GM12892 (cell line): Measurements from ENCODE around the gene SLC9A9.

Experiments
- POLR2A ChIP-seq: IDR thresholded peaks from 2 replicates; pipeline ENCODE4 v1.6.1; 2011; ENCODE audit warnings: low read depth, low read length, control low read depth
- POLR2AphosphoS5 ChIP-seq: IDR thresholded peaks from 2 replicates; pipeline ENCODE4 v1.6.1; 2011; ENCODE audit warnings: low read depth, low read length, control low read depth
- TAF1 ChIP-seq: IDR thresholded peaks from 2 replicates; pipeline ENCODE4 v1.6.1; 2011; ENCODE audit warnings: low read depth, mild to moderate bottlenecking, control low read depth, low read length, borderline replicate concordance

DNA sequence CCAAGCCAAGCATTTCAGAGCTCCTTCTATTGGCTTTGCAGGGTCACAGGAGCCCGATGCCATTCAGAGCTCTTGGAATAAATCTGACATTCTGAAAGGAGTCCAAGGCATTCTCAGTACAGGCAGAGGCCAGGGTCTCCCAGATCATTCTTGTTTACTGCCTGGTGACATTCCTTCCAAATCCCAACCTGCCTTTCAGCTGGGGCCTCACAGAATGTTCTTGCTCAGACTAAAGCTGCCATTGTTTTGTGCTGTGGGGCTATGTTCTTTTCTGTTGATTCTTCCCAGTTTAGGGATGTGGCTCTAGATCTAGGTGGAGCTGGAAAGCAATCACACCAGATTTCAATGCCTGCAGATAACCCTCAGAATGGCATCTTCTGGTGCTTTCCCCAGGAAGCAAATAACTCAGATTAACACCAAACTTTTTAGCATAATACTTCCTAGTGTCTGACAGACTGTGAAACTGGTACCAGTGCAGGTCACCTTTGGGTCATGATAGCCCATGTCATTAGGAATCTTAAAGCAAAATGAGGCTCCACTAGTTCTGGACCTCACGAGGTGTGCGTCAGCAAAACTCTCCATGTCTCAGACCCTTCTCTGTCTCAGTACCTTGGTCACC, 561.8 kb downstream of the SLC9A9 start:
- TF ChIP-seq POLR2A (no peak), POLR2AphosphoS5 (no peak), TAF1 (no peak)
